HepG2 (cell line): ENCODE data around the gene KCNMA1.

Experiments
- CEBPB ChIP-seq: IDR thresholded peaks from 2 replicates; pipeline ENCODE4 v1.6.1; 2011; ENCODE audit warnings: low read depth, low read length, improper control_type of control experiment, borderline replicate concordance
- EP300 ChIP-seq, 3 experiments: sonication (generic) in 1 of 3; formaldehyde crosslinking in 1 of 3; IDR thresholded peaks; 2 replicates each; pipeline versions ENCODE4 v1.5.1 to v1.6.1; 2011 to 2020; ENCODE audit warnings: low read depth in 2 of 3, low read length in 2 of 3, borderline replicate concordance in 1 of 3, improper control_type of control experiment in 1 of 3, mild to moderate bottlenecking in 1 of 3, missing genetic modification reagents in 1 of 3, moderate library complexity in 1 of 3
- SMC3 ChIP-seq: IDR thresholded peaks from 2 replicates; pipeline ENCODE4 v1.6.1; 2011; ENCODE audit warnings: low read length, improper control_type of control experiment
- ZKSCAN1 ChIP-seq: fragments of 150-350 bp; IDR thresholded peaks from 2 replicates; pipeline ENCODE4 v1.6.1; 2014; ENCODE audit warnings: low read length
- ZKSCAN8 ChIP-seq: IDR thresholded peaks from 2 replicates; pipeline ENCODE4 v1.6.1; 2016; ENCODE audit warnings: borderline replicate concordance, missing genetic modification reagents, missing compliant biosample characterization
- ZNF737 ChIP-seq: sonication (generic); formaldehyde crosslinking; IDR thresholded peaks from 2 replicates; pipeline ENCODE4 v1.5.0; 2020; ENCODE audit warnings: missing genetic modification reagents, mild to moderate bottlenecking, borderline replicate concordance
- TF ChIP-seq, protein P1 (sequence below): sonication (generic); formaldehyde crosslinking; IDR thresholded peaks from 2 replicates; pipeline ENCODE4 v1.5.0; 2020; ENCODE audit warnings: mild to moderate bottlenecking, missing genetic modification reagents, moderate library complexity
- TF ChIP-seq, protein P2 (sequence below), 2 experiments: IDR thresholded peaks; 2 replicates each; pipeline ENCODE4 v1.6.1; 2011 to 2012; ENCODE audit warnings: low read length in 2 of 2, borderline replicate concordance in 1 of 2, low read depth in 1 of 2, mild to moderate bottlenecking in 1 of 2, moderate library complexity in 1 of 2
- TF ChIP-seq, protein P3 (sequence below): sonication (generic); formaldehyde crosslinking; IDR thresholded peaks from 2 replicates; pipeline ENCODE4 v1.8.0; 2022; ENCODE audit warnings: mild to moderate bottlenecking, missing genetic modification reagents, borderline replicate concordance
- TF ChIP-seq, protein P4 (sequence below): sonication (generic); formaldehyde crosslinking; IDR thresholded peaks from 2 replicates; pipeline ENCODE4 v1.5.0; 2020; ENCODE audit warnings: missing genetic modification reagents

DNA sequence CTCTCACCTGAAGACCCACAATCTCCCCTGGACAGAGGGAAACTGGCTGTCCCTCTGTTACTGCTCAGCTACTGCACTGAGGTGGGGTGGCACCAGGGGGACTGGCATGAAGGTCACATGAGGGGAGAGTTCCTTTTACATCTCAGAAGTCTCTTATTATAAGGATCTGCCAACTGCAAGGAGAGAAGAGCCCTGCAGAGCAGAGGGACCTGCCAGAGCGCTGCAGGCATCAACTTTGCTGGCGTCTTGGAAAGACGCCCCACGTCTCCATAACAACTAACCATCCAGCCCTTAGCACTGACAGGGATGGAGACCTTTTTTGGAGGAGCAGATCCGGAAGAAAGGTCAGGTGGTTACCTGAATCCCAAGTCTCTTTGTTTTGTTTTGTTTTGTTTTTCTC lies 218.6 kb downstream of the KCNMA1 start:
- TF ChIP-seq SMC3, result no peak
- no peak for TF ChIP-seq ZKSCAN8
- TF ChIP-seq, protein P1, sequence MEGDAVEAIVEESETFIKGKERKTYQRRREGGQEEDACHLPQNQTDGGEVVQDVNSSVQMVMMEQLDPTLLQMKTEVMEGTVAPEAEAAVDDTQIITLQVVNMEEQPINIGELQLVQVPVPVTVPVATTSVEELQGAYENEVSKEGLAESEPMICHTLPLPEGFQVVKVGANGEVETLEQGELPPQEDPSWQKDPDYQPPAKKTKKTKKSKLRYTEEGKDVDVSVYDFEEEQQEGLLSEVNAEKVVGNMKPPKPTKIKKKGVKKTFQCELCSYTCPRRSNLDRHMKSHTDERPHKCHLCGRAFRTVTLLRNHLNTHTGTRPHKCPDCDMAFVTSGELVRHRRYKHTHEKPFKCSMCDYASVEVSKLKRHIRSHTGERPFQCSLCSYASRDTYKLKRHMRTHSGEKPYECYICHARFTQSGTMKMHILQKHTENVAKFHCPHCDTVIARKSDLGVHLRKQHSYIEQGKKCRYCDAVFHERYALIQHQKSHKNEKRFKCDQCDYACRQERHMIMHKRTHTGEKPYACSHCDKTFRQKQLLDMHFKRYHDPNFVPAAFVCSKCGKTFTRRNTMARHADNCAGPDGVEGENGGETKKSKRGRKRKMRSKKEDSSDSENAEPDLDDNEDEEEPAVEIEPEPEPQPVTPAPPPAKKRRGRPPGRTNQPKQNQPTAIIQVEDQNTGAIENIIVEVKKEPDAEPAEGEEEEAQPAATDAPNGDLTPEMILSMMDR (CRISPR knock-in tag), result no peak
- no peak for TF ChIP-seq EP300 (IDR thresholded peaks at IDR 0.05; ENCODE audit: low read depth in 2 of 2, low read length in 2 of 2)
- no peak for TF ChIP-seq EP300 (CRISPR knock-in tag; IDR thresholded peaks at IDR 0.05; ENCODE audit: borderline replicate concordance)
- TF ChIP-seq ZKSCAN1, result no peak
- TF ChIP-seq, protein P2, sequence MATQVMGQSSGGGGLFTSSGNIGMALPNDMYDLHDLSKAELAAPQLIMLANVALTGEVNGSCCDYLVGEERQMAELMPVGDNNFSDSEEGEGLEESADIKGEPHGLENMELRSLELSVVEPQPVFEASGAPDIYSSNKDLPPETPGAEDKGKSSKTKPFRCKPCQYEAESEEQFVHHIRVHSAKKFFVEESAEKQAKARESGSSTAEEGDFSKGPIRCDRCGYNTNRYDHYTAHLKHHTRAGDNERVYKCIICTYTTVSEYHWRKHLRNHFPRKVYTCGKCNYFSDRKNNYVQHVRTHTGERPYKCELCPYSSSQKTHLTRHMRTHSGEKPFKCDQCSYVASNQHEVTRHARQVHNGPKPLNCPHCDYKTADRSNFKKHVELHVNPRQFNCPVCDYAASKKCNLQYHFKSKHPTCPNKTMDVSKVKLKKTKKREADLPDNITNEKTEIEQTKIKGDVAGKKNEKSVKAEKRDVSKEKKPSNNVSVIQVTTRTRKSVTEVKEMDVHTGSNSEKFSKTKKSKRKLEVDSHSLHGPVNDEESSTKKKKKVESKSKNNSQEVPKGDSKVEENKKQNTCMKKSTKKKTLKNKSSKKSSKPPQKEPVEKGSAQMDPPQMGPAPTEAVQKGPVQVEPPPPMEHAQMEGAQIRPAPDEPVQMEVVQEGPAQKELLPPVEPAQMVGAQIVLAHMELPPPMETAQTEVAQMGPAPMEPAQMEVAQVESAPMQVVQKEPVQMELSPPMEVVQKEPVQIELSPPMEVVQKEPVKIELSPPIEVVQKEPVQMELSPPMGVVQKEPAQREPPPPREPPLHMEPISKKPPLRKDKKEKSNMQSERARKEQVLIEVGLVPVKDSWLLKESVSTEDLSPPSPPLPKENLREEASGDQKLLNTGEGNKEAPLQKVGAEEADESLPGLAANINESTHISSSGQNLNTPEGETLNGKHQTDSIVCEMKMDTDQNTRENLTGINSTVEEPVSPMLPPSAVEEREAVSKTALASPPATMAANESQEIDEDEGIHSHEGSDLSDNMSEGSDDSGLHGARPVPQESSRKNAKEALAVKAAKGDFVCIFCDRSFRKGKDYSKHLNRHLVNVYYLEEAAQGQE (IDR thresholded peaks at IDR 0.05; ENCODE audit: borderline replicate concordance in 1 of 2, low read depth in 1 of 2, low read length in 2 of 2), result no peak
- TF ChIP-seq, protein P3, sequence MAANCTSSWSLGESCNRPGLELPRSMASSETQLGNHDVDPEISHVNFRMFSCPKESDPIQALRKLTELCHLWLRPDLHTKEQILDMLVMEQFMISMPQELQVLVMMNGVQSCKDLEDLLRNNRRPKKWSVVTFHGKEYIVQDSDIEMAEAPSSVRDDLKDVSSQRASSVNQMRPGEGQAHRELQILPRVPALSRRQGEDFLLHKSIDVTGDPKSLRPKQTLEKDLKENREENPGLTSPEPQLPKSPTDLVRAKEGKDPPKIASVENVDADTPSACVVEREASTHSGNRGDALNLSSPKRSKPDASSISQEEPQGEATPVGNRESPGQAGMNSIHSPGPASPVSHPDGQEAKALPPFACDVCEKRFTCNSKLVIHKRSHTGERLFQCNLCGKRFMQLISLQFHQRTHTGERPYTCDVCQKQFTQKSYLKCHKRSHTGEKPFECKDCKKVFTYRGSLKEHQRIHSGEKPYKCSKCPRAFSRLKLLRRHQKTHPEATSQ (CRISPR knock-in tag), result no peak
- TF ChIP-seq, protein P4, sequence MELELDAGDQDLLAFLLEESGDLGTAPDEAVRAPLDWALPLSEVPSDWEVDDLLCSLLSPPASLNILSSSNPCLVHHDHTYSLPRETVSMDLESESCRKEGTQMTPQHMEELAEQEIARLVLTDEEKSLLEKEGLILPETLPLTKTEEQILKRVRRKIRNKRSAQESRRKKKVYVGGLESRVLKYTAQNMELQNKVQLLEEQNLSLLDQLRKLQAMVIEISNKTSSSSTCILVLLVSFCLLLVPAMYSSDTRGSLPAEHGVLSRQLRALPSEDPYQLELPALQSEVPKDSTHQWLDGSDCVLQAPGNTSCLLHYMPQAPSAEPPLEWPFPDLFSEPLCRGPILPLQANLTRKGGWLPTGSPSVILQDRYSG, result no peak
- no peak for TF ChIP-seq ZNF737 (CRISPR knock-in tag)
- TF ChIP-seq CEBPB, result no peak
